Kidney epithelial cell (primary cell): ENCODE measurements around the gene NT5DC4. TPM values are rescaled to one million over a fixed set of nuclear protein-coding genes. Genes with fewer than 3 reads are reported as not detected.

Experiments
- DNase-seq: peaks from one replicate; pipeline ENCODE4 v3.0.0-alpha.2; 2010; ENCODE audit warnings: low read depth
- H3K27me3 ChIP-seq: 2 replicates; pipeline ENCODE4 v1.6.0; 2011; ENCODE audit warnings: low read length; ENCODE audit not compliant: control insufficient read depth, insufficient read depth
- H3K36me3 ChIP-seq: 2 replicates; pipeline ENCODE4 v1.5.1; 2011; ENCODE audit warnings: low read length; ENCODE audit not compliant: control insufficient read depth, insufficient read depth
- H3K4me3 ChIP-seq: 2 replicates; pipeline ENCODE4 v1.5.1; 2011; ENCODE audit warnings: low read depth, mild to moderate bottlenecking, control low read depth, low read length
- CTCF ChIP-seq: IDR thresholded peaks from 2 replicates; pipeline ENCODE4 v1.5.1; 2011; ENCODE audit warnings: mild to moderate bottlenecking, moderate library complexity, low read length, control low read depth, inconsistent platforms; ENCODE audit not compliant: insufficient read depth, poor library complexity, severe bottlenecking
- total RNA-seq: library from RNA; depleted of rRNA; stranded (reverse); fragments of >200 nt; gene quantifications from 2 replicates; pipeline ENCODE4 v1.2.3, GENCODE V29; 2015

The NT5DC4 gene
- total RNA-seq, 1 donor from 2014 or later, result not detected

GRCh38 chr2:112692918-112693317 is 27.9 kb upstream of the NT5DC4 start:
- Histone ChIP-seq H3K36me3 (no peaks in the 10 kb centered on the region), H3K4me3 (no peak overlapping the region), H3K27me3 (no peaks in the 10 kb centered on the region)
- no peak for DNase-seq
- no peak for TF ChIP-seq CTCF

GRCh38 chr2:112693596-112693995 is 27.2 kb upstream of the NT5DC4 start:
- no peaks in the 10 kb centered on the region for H3K27me3 ChIP-seq
- no peaks in the 10 kb centered on the region for H3K36me3 ChIP-seq
- H3K4me3 ChIP-seq, result no peak overlapping the region
- no peak for TF ChIP-seq CTCF
- DNase-seq, result no peak

- no peak for TF ChIP-seq CTCF
- H3K36me3 ChIP-seq, result no peaks in the 10 kb centered on the region
- DNase-seq, result no peak
- H3K4me3 ChIP-seq, result no peak overlapping the region
- H3K27me3 ChIP-seq, result no peaks in the 10 kb centered on the region
Measured at GRCh38 chr2:112694182-112694581, 26.6 kb upstream of the NT5DC4 start.

GRCh38 chr2:112698834-112699515 is 21.8 kb upstream of the NT5DC4 start:
- Histone ChIP-seq H3K4me3 (no peak overlapping the region), H3K27me3 (no peaks in the 10 kb centered on the region), H3K36me3 (no peaks in the 10 kb centered on the region)
- TF ChIP-seq CTCF, result no peak
- DNase-seq, result no peak

- Histone ChIP-seq H3K4me3 (no peak overlapping the region), H3K36me3 (no peaks in the 10 kb centered on the region), H3K27me3 (no peaks in the 10 kb centered on the region)
- DNase-seq, result no peak
- no peak for TF ChIP-seq CTCF
Measured at GRCh38 chr2:112699984-112700667, 20.7 kb upstream of the NT5DC4 start.
